Measurements from ENCODE around the gene NPAS2. TPM values are rescaled to one million over a fixed set of nuclear protein-coding genes. Genes with fewer than 3 reads are reported as not detected.
A peak's percentile ranks its signal among the peaks of the same experiment; 100 is the strongest.

Gene NPAS2
- total RNA-seq, 1 donor from 2014 or later, result 11.7 TPM

- DNase-seq (ENCODE audit: low read depth in 2 of 2), result peak; percentile 11 to 31
Measured at GRCh38 chr2:100820523-100821254, 750 bp downstream of the NPAS2 start.

GRCh38 chr2:100821255-100821910, 1.4 kb downstream of the NPAS2 start:
- DNase-seq (ENCODE audit: low read depth in 2 of 2), result peak; percentile 30 to 41

- no peak for DNase-seq (ENCODE audit: low read depth in 2 of 2)
Measured at GRCh38 chr2:100821911-100822265, 1.9 kb downstream of the NPAS2 start.

GRCh38 chr2:100822587-100823248, 2.8 kb downstream of the NPAS2 start:
- peak; percentile 74 to 83 for DNase-seq (ENCODE audit: low read depth in 2 of 2)

GRCh38 chr2:100823665-100824438, 3.9 kb downstream of the NPAS2 start:
- DNase-seq (ENCODE audit: low read depth in 2 of 2), result no peak

GRCh38 chr2:100824842-100825241, 4.9 kb downstream of the NPAS2 start:
- DNase-seq (ENCODE audit: low read depth in 2 of 2), result no peak

GRCh38 chr2:100826494-100826893, 6.6 kb downstream of the NPAS2 start:
- DNase-seq (ENCODE audit: low read depth in 2 of 2), result no peak

GRCh38 chr2:100831158-100831750, 11.3 kb downstream of the NPAS2 start:
- no peak for DNase-seq (ENCODE audit: low read depth in 2 of 2)

- no peak for DNase-seq (ENCODE audit: low read depth in 2 of 2)
Measured at GRCh38 chr2:100831831-100832230, 11.9 kb downstream of the NPAS2 start.

- no peak for DNase-seq (ENCODE audit: low read depth in 2 of 2)
Measured at GRCh38 chr2:100832885-100833284, 12.9 kb downstream of the NPAS2 start.

GRCh38 chr2:100833331-100833730, 13.4 kb downstream of the NPAS2 start:
- DNase-seq (ENCODE audit: low read depth in 2 of 2), result no peak

- DNase-seq (ENCODE audit: low read depth in 2 of 2), result no peak
Measured at GRCh38 chr2:100834221-100834620, 14.3 kb downstream of the NPAS2 start.

GRCh38 chr2:100835006-100835659, 15.2 kb downstream of the NPAS2 start:
- DNase-seq (ENCODE audit: low read depth in 2 of 2), result peak in 1 of 2 donors; percentile 40

- DNase-seq (ENCODE audit: low read depth in 2 of 2), result no peak
Measured at GRCh38 chr2:100840519-100840918, 20.6 kb downstream of the NPAS2 start.

- DNase-seq (ENCODE audit: low read depth in 2 of 2), result no peak
Measured at GRCh38 chr2:100842241-100842922, 22.4 kb downstream of the NPAS2 start.

- DNase-seq (ENCODE audit: low read depth in 2 of 2), result no peak
Measured at GRCh38 chr2:100844514-100844913, 24.6 kb downstream of the NPAS2 start.

- DNase-seq (ENCODE audit: low read depth in 2 of 2), result no peak
Measured at GRCh38 chr2:100845141-100845991, 25.4 kb downstream of the NPAS2 start.

GRCh38 chr2:100846716-100847115, 26.8 kb downstream of the NPAS2 start:
- no peak for DNase-seq (ENCODE audit: low read depth in 2 of 2)

GRCh38 chr2:100852447-100852846, 32.5 kb downstream of the NPAS2 start:
- no peak for DNase-seq (ENCODE audit: low read depth in 2 of 2)
